ENCODE results near the gene PLIN5.

GRCh38 chr19:4516939-4517300, 18.1 kb downstream of the PLIN5 start:
- TF ChIP-seq POLR2A (IDR thresholded peaks at IDR 0.05): no peak
- TF ChIP-seq CTCF (IDR thresholded peaks at IDR 0.05): no peak
- no peak for TF ChIP-seq EP300 (IDR thresholded peaks at IDR 0.05)

Measured in tibial nerve (tissue), 4 donors.